IMR-90 (cell line): ENCODE measurements around the gene CCDC200. TPM values are rescaled to one million over a fixed set of nuclear protein-coding genes. Genes with fewer than 3 reads are reported as not detected.
"Not testable (repeated sequence)": the region's sequence is repeated elsewhere in the genome, so short reads cannot be mapped to it uniquely, and the experiment has no call there.

ENCODE experiments used
- ATAC-seq: fragments of 200-7000 bp; cut with Tn5 transposase; 2 replicates; pipeline ENCODE4 v1.9.1; 2020; ENCODE audit warnings: low read depth, mild to moderate bottlenecking, moderate library complexity
- BruUV-seq: library from RNA; stranded (reverse); fragments of 400-500 nt; replicated peaks from 2 replicates; lab custom pipeline; 2021; lab: Mats Ljungman, UMichigan
- CTCF ChIA-PET: fragments of 300-600 bp; formaldehyde crosslinking; extraction: SDS; loops from one replicate; lab custom pipeline; 2021; ENCODE audit warnings: antibody characterized with exemption; lab: Yijun Ruan, JAX
- POLR2A ChIA-PET: fragments of 300-600 bp; sonication (Branson Sonifier 250); formaldehyde crosslinking; loops from one replicate; lab custom pipeline; 2022; ENCODE audit warnings: antibody characterized with exemption; ENCODE audit not compliant: unreplicated experiment; lab: Charles Lee
- DNase-seq: peaks from one replicate; pipeline ENCODE4 v3.0.0; 2013
- H2AFZ ChIP-seq: replicated peaks from 2 replicates; pipeline ENCODE3; 2013; ENCODE audit warnings: low read length, mild to moderate bottlenecking; ENCODE audit not compliant: poor library complexity
- H2AK5ac ChIP-seq: 2 replicates; pipeline ENCODE4 v1.6.1; 2013; ENCODE audit warnings: low read depth, low read length, inconsistent platforms
- H2AK9ac ChIP-seq: replicated peaks from 2 replicates; pipeline ENCODE3; 2013; ENCODE audit warnings: mild to moderate bottlenecking, low read depth, low read length, moderate library complexity; ENCODE audit not compliant: poor library complexity
- H2BK120ac ChIP-seq: 2 replicates; pipeline ENCODE4 v1.6.1; 2013; ENCODE audit warnings: low read depth, low read length, inconsistent platforms
- H2BK15ac ChIP-seq: 3 replicates; pipeline ENCODE4 v1.6.1; 2013; ENCODE audit warnings: low read depth, low read length, inconsistent platforms
- H2BK20ac ChIP-seq: 2 replicates; pipeline ENCODE4 v1.6.1; 2013; ENCODE audit warnings: low read depth, mild to moderate bottlenecking, inconsistent platforms, low read length, moderate library complexity
- H2BK5ac ChIP-seq: 2 replicates; pipeline ENCODE4 v1.6.1; 2013; ENCODE audit warnings: mild to moderate bottlenecking, low read depth, low read length, inconsistent platforms; ENCODE audit not compliant: poor library complexity, severe bottlenecking
- H3K14ac ChIP-seq: replicated peaks from 2 replicates; pipeline ENCODE4 v1.6.1; 2013; ENCODE audit warnings: low read depth, low read length, inconsistent platforms
- H3K18ac ChIP-seq: 2 replicates; pipeline ENCODE4 v1.6.1; 2013; ENCODE audit warnings: low read depth, low read length, control low read depth
- H3K23ac ChIP-seq: 2 replicates; pipeline ENCODE4 v1.6.1; 2013; ENCODE audit warnings: low read depth, low read length, inconsistent platforms
- H3K27ac ChIP-seq: 2 replicates; pipeline ENCODE4 v1.5.1; 2013; ENCODE audit warnings: mild to moderate bottlenecking, control low read depth, low read length; ENCODE audit not compliant: insufficient read depth
- H3K27me3 ChIP-seq: 2 replicates; pipeline ENCODE4 v1.6.1; 2013; ENCODE audit warnings: low read length; ENCODE audit not compliant: control insufficient read depth, insufficient read depth
- H3K36me3 ChIP-seq: 2 replicates; pipeline ENCODE4 v1.6.1; 2013; ENCODE audit warnings: low read length, mixed read lengths; ENCODE audit not compliant: control insufficient read depth, insufficient read depth
- H3K4ac ChIP-seq: 2 replicates; pipeline ENCODE4 v1.6.1; 2013; ENCODE audit warnings: low read depth, low read length, inconsistent platforms
- H3K4me1 ChIP-seq: 2 replicates; pipeline ENCODE4 v1.6.1; 2013; ENCODE audit warnings: low read length, mixed read lengths; ENCODE audit not compliant: control insufficient read depth, insufficient read depth
- H3K4me2 ChIP-seq: 2 replicates; pipeline ENCODE4 v1.6.1; 2013; ENCODE audit warnings: low read depth, mild to moderate bottlenecking, control low read depth, low read length, moderate library complexity
- H3K4me3 ChIP-seq: 2 replicates; pipeline ENCODE4 v1.5.1; 2013; ENCODE audit warnings: low read depth, mild to moderate bottlenecking, control low read depth, low read length, moderate library complexity; ENCODE audit not compliant: insufficient read depth
- H3K56ac ChIP-seq: 2 replicates; pipeline ENCODE4 v1.6.1; 2013; ENCODE audit warnings: low read length, inconsistent platforms; ENCODE audit not compliant: insufficient read depth; ENCODE audit errors: extremely low read depth
- H3K79me1 ChIP-seq, 2 experiments: 2 replicates each; pipeline ENCODE4 v1.6.1; 2013; ENCODE audit warnings: low read length in 2 of 2, inconsistent platforms in 1 of 2, low read depth in 1 of 2
- H3K9ac ChIP-seq: 2 replicates; pipeline ENCODE4 v1.6.1; 2013; ENCODE audit warnings: low read depth, low read length, control low read depth
- H3K9me1 ChIP-seq: 2 replicates; pipeline ENCODE4 v1.6.1; 2013; ENCODE audit warnings: low read length, inconsistent platforms; ENCODE audit not compliant: insufficient read depth
- H3K9me3 ChIP-seq: 2 replicates; pipeline ENCODE4 v1.6.1; 2013; ENCODE audit warnings: low read length; ENCODE audit not compliant: control insufficient read depth, insufficient read depth
- H4K20me1 ChIP-seq: 2 replicates; pipeline ENCODE4 v1.6.1; 2013; ENCODE audit warnings: low read length, inconsistent platforms; ENCODE audit not compliant: insufficient read depth
- H4K5ac ChIP-seq: 2 replicates; pipeline ENCODE4 v1.6.1; 2013; ENCODE audit warnings: mild to moderate bottlenecking, low read depth, low read length, control low read depth
- H4K8ac ChIP-seq, 2 experiments: 2 replicates each; pipeline ENCODE4 v1.6.1; 2013; ENCODE audit warnings: low read depth in 2 of 2, low read length in 2 of 2, control low read depth in 1 of 2, inconsistent platforms in 1 of 2
- H4K91ac ChIP-seq: 2 replicates; pipeline ENCODE4 v1.6.1; 2013; ENCODE audit warnings: low read depth, low read length, inconsistent platforms; ENCODE audit not compliant: insufficient read depth
- WGBS, 2 experiments: methylation state at CpG; one replicate each; pipeline versions ENCODE4 v1.1.5 to v1.1.7; 2013; ENCODE audit warnings: missing lambda C conversion rate in 2 of 2; ENCODE audit not compliant: insufficient read length in 1 of 2; ENCODE audit errors: extremely low coverage in 2 of 2; 5-methylcytosine and 5-hydroxymethylcytosine counted together
- dilution Hi-C: fragments of 300-500 bp; cut with HindIII; formaldehyde crosslinking; loops from one replicate; pipeline ENCODE4 v1.14.3; 2018; ENCODE audit warnings: low sequenced_read_pairs; ENCODE audit not compliant: unreplicated experiment
- in situ Hi-C: fragments of 300-500 bp; cut with MboI; formaldehyde crosslinking; loops from 3 replicates; pipeline ENCODE4 v1.14.3; 2019; ENCODE audit warnings: low sequenced_read_pairs, inconsistent platforms, mixed read lengths
- intact Hi-C: fragments of 100-400 bp; cut with micrococcal nuclease; formaldehyde crosslinking; loops from 2 replicates; pipeline ENCODE4 v1.10.0; 2022
- polyA plus RNA-seq, 3 experiments: library from polyadenylated mRNA; depleted of rRNA; stranded (reverse); fragments of >200 nt; gene quantifications; 2 replicates each; pipeline ENCODE4 v1.2.3, GENCODE V29; 2012; ENCODE audit warnings: low replicate concordance in 1 of 3
- total RNA-seq: library from RNA; depleted of rRNA; stranded (reverse); fragments of >200 nt; gene quantifications from 2 replicates; pipeline ENCODE4 v1.2.3, GENCODE V29; 2012

The CCDC200 gene
- total and polyA plus RNA-seq, 2 of the 4 experiments (the other 2 are of a cell fraction): not detected

- BruUV-seq, H3K23ac ChIP-seq, H3K4me2 ChIP-seq, DNase-seq, H3K9ac ChIP-seq, H3K56ac ChIP-seq, H2AFZ ChIP-seq, H3K9me3 ChIP-seq, H2BK5ac ChIP-seq, in situ Hi-C loops, H3K18ac ChIP-seq, intact Hi-C loops, POLR2A ChIA-PET, H2AK5ac ChIP-seq, H3K4me1 ChIP-seq, H4K91ac ChIP-seq, H3K36me3 ChIP-seq, H3K27ac ChIP-seq, H3K79me1 ChIP-seq, CTCF ChIA-PET, H3K4ac ChIP-seq, H3K4me3 ChIP-seq, H4K20me1 ChIP-seq, H2AK9ac ChIP-seq, H2BK15ac ChIP-seq, H3K9me1 ChIP-seq, H4K8ac ChIP-seq, H3K14ac ChIP-seq, ATAC-seq, H4K5ac ChIP-seq, H2BK20ac ChIP-seq, H3K27me3 ChIP-seq, H2BK120ac ChIP-seq, dilution Hi-C loops: not testable (repeated sequence)
- no CpG with 5 or more reads among the region's 12 CpGs for WGBS, 2 experiments
Measured at GRCh38 chr17:43272483-43272882, 44.1 kb upstream of the CCDC200 start.

DNA sequence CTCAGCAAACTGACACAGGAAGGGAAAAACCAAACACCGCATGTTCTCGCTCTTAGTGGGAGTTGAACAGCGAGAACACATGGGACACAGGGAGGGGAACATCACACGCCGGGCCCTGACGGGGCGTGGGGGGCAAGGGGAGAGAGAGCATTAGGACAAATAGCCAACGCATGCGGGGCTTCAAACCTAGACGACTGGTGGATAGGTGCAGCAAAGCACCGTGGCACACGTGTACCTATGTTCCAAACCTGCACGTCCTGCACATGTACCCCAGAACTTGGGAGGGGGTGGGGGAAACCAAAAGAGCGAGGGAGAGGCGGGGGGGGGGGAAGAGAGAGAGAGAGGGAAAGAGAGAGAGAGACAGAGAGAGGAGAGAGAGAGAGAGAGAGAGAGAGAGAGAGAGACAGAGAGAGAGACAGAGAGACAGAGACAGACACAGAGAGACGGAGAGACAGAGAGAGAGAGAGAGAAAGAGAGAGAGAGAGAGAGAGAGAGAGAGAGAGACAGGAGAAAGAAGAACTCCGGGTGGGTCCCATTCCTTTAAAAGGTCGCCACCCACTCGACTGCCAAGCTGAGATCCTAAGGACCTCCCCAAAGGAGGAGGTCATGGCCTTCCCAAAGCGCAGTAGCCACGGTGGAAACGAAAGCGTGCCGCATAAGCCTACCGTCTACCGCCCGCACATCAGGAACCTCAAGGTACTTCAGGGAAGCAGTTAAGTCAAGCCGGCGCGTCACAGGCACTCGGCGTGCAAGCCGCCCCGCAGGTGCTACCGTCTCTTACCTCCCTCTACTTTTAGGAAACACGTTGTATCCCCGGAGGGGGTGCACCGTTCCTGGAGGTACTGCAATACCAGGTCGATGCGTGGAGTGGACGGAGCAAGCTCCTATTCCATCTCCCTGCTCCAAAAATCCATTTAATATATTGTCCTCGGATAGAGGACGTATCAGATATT lies 42.4 kb upstream of the CCDC200 start:
- H2AFZ ChIP-seq, CTCF ChIA-PET, H3K4me1 ChIP-seq, H3K27ac ChIP-seq, H2AK9ac ChIP-seq, H4K91ac ChIP-seq, H3K4me3 ChIP-seq, dilution Hi-C loops, H3K27me3 ChIP-seq, H2BK20ac ChIP-seq, H3K4me2 ChIP-seq, H3K4ac ChIP-seq, H3K9ac ChIP-seq, H2BK120ac ChIP-seq, H3K56ac ChIP-seq, H2AK5ac ChIP-seq, BruUV-seq, ATAC-seq, DNase-seq, H3K9me1 ChIP-seq, intact Hi-C loops, in situ Hi-C loops, H4K5ac ChIP-seq, H3K14ac ChIP-seq, H3K23ac ChIP-seq, H2BK15ac ChIP-seq, H3K36me3 ChIP-seq, H3K79me1 ChIP-seq, H3K18ac ChIP-seq, POLR2A ChIA-PET, H2BK5ac ChIP-seq, H3K9me3 ChIP-seq, H4K20me1 ChIP-seq, H4K8ac ChIP-seq: not testable (repeated sequence)
- no CpG with 5 or more reads among the region's 43 CpGs for WGBS, 2 experiments
